Measurements from ENCODE around the gene PLPPR5. TPM values are rescaled to one million over a fixed set of nuclear protein-coding genes. Genes with fewer than 3 reads are reported as not detected.

PLPPR5 gene
- total and polyA plus RNA-seq, 10 of the 15 experiments (the other 5 are each of a cell fraction or from before 2014, with no cell fraction given): under 0.01 to 0.11 (median 0.02) TPM; not detected in 7

DNA sequence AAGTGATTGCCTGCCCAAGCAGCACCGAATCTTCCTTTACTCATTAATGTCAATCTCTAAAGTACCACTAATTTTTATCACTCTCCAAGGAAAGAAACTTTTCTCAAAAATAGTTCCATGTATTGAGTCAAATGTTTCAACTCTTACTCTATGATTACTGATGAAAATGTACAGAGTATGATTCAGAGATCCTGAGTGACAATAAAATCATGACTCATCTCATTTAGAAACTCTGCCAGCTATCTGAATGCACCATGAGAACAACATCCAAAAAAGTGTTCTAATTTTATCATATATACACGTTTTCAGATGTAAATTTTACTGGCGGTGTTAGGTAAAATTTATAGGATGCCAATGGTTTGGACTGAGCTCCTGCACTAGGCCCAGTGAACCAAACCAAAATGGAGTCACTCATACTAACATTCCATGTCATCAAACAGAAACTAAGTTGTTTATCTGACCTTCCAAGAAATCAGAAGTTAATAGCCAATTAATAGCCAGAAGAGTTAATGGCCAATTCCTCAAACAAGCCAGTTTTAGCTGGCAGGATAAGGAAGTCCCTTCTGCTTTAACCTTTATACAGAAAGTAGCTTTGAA lies 22.6 kb downstream of the PLPPR5 start:
- no peaks in the 10 kb centered on the region for H3K36me3 ChIP-seq (ENCODE audit: control insufficient read depth in 2 of 2, insufficient read depth in 2 of 2, low read length in 1 of 2)
- intact Hi-C loops (cut with micrococcal nuclease; ENCODE audit: unreplicated experiment) (no loop called here), in situ Hi-C loops (cut with MboI) (no loop called here)
- no peak overlapping the region for H3K4me3 ChIP-seq
- TF ChIP-seq ZNF384 (IDR thresholded peaks at IDR 0.05; ENCODE audit: borderline replicate concordance, low read depth, low read length) (no peak), NRF1 (conservative IDR thresholded peaks at IDR 0.05; ENCODE audit: low read depth, low read length) (no peak)
- TF ChIP-seq, protein P1, sequence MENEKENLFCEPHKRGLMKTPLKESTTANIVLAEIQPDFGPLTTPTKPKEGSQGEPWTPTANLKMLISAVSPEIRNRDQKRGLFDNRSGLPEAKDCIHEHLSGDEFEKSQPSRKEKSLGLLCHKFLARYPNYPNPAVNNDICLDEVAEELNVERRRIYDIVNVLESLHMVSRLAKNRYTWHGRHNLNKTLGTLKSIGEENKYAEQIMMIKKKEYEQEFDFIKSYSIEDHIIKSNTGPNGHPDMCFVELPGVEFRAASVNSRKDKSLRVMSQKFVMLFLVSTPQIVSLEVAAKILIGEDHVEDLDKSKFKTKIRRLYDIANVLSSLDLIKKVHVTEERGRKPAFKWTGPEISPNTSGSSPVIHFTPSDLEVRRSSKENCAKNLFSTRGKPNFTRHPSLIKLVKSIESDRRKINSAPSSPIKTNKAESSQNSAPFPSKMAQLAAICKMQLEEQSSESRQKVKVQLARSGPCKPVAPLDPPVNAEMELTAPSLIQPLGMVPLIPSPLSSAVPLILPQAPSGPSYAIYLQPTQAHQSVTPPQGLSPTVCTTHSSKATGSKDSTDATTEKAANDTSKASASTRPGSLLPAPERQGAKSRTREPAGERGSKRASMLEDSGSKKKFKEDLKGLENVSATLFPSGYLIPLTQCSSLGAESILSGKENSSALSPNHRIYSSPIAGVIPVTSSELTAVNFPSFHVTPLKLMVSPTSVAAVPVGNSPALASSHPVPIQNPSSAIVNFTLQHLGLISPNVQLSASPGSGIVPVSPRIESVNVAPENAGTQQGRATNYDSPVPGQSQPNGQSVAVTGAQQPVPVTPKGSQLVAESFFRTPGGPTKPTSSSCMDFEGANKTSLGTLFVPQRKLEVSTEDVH (IDR thresholded peaks at IDR 0.05; ENCODE audit: low read depth, partially characterized antibody): no peak
- BruUV-seq (replicated peaks): no TSS peak
- FAIRE-seq (no peak), ATAC-seq (no peak), DNase-seq (ENCODE audit: low read depth, low spot score) (no peak)
- H3K9ac ChIP-seq (ENCODE audit: control insufficient read depth, insufficient read depth, low read length): no peak overlapping the region
- no peaks in the 10 kb centered on the region for H3K79me2 ChIP-seq (ENCODE audit: control insufficient read depth, insufficient read depth, low read length)
- no peak overlapping the region for H3K4me2 ChIP-seq (ENCODE audit: control insufficient read depth, insufficient read depth)
- 42% methylated on average over 3 of the region's 3 CpGs for WGBS (ENCODE audit: insufficient coverage, insufficient replicate concordance, low lambda C conversion rate, missing lambda C conversion rate)
- no peak overlapping the region for H2AFZ ChIP-seq (ENCODE audit: control insufficient read depth, low read depth, low read length)
- no peak overlapping the region for H3K27ac ChIP-seq (ENCODE audit: control insufficient read depth, insufficient read depth)
- ChIA-PET POLR2A (no interaction called here), RAD21 (ENCODE audit: unreplicated experiment) (no interaction called here), SMC1A (ENCODE audit: uncharacterized antibody, unreplicated experiment) (no interaction called here), CTCF (no interaction called here)
- H4K20me1 ChIP-seq (ENCODE audit: control insufficient read depth, insufficient read depth): no peaks in the 10 kb centered on the region
- H3K27me3 ChIP-seq (replicated peaks in 1 of 2; ENCODE audit: control insufficient read depth in 2 of 2, insufficient read depth in 2 of 2, low read length in 1 of 2): no peaks in the 10 kb centered on the region
- no peaks in the 10 kb centered on the region for H3K9me3 ChIP-seq (replicated peaks; ENCODE audit: control insufficient read depth, insufficient read depth, low read length)
- no peaks in the 10 kb centered on the region for H3K4me1 ChIP-seq (ENCODE audit: control insufficient read depth, insufficient read depth, low read length)

DNA sequence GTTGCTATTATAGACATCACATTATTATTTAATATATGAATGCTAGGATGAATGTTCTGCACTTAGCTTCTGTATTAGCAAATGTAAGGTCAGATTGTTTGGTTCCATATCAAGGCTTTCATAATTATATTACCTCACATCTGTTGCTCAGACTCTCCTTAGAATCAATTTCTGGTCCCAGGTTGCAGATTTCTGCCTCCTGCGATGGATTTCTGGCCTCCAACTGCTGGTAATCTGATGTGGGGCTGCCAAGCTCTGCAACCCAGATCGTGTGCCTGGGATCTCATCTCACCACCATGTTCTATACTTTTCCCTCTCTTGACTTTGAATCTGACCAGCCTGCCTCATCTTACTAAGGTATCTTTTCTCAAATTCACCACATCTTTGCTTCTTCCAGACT lies 25.2 kb downstream of the PLPPR5 start:
- Histone ChIP-seq H3K36me3 (ENCODE audit: control insufficient read depth in 2 of 2, insufficient read depth in 2 of 2, low read length in 1 of 2) (no peaks in the 10 kb centered on the region), H3K79me2 (ENCODE audit: control insufficient read depth, insufficient read depth, low read length) (no peaks in the 10 kb centered on the region), H3K4me3 (no peak overlapping the region), H4K20me1 (ENCODE audit: control insufficient read depth, insufficient read depth) (no peaks in the 10 kb centered on the region), H3K4me2 (ENCODE audit: control insufficient read depth, insufficient read depth) (no peak overlapping the region), H3K27ac (ENCODE audit: control insufficient read depth, insufficient read depth) (no peak overlapping the region), H3K9ac (ENCODE audit: control insufficient read depth, insufficient read depth, low read length) (no peak overlapping the region), H3K4me1 (ENCODE audit: control insufficient read depth, insufficient read depth, low read length) (no peaks in the 10 kb centered on the region), H3K27me3 (replicated peaks in 1 of 2; ENCODE audit: control insufficient read depth in 2 of 2, insufficient read depth in 2 of 2, low read length in 1 of 2) (no peaks in the 10 kb centered on the region), H3K9me3 (replicated peaks; ENCODE audit: control insufficient read depth, insufficient read depth, low read length) (no peaks in the 10 kb centered on the region), H2AFZ (ENCODE audit: control insufficient read depth, low read depth, low read length) (no peak overlapping the region)
- ATAC-seq: no peak
- DNase-seq (ENCODE audit: low read depth, low spot score): no peak
- ChIA-PET CTCF (no interaction called here), RAD21 (ENCODE audit: unreplicated experiment) (no interaction called here), POLR2A (no interaction called here), SMC1A (ENCODE audit: uncharacterized antibody, unreplicated experiment) (interaction anchor here (0.8 to 1.1 kb wide), 2 partner anchors 185 to 230 kb away, joined by 3 read pairs; no protein-coding TSS in a partner anchor)
- no peak for TF ChIP-seq SIX5 (IDR thresholded peaks at IDR 0.05; ENCODE audit: low read depth, low read length, severe bottlenecking)
- TF ChIP-seq, protein P2, sequence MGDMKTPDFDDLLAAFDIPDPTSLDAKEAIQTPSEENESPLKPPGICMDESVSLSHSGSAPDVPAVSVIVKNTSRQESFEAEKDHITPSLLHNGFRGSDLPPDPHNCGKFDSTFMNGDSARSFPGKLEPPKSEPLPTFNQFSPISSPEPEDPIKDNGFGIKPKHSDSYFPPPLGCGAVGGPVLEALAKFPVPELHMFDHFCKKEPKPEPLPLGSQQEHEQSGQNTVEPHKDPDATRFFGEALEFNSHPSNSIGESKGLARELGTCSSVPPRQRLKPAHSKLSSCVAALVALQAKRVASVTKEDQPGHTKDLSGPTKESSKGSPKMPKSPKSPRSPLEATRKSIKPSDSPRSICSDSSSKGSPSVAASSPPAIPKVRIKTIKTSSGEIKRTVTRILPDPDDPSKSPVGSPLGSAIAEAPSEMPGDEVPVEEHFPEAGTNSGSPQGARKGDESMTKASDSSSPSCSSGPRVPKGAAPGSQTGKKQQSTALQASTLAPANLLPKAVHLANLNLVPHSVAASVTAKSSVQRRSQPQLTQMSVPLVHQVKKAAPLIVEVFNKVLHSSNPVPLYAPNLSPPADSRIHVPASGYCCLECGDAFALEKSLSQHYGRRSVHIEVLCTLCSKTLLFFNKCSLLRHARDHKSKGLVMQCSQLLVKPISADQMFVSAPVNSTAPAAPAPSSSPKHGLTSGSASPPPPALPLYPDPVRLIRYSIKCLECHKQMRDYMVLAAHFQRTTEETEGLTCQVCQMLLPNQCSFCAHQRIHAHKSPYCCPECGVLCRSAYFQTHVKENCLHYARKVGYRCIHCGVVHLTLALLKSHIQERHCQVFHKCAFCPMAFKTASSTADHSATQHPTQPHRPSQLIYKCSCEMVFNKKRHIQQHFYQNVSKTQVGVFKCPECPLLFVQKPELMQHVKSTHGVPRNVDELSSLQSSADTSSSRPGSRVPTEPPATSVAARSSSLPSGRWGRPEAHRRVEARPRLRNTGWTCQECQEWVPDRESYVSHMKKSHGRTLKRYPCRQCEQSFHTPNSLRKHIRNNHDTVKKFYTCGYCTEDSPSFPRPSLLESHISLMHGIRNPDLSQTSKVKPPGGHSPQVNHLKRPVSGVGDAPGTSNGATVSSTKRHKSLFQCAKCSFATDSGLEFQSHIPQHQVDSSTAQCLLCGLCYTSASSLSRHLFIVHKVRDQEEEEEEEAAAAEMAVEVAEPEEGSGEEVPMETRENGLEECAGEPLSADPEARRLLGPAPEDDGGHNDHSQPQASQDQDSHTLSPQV (IDR thresholded peaks at IDR 0.05): no peak
- no peak for TF ChIP-seq STAT3 (IDR thresholded peaks at IDR 0.05; ENCODE audit: low read depth, low read length)
- TF ChIP-seq ZSCAN29 (IDR thresholded peaks at IDR 0.05): no peak
- 0% methylated on average over 2 of the region's 2 CpGs for WGBS (ENCODE audit: insufficient coverage, insufficient replicate concordance, low lambda C conversion rate, missing lambda C conversion rate)
- FAIRE-seq: no peak
- in situ Hi-C loops (cut with MboI) (no loop called here), intact Hi-C loops (cut with micrococcal nuclease; ENCODE audit: unreplicated experiment) (no loop called here)
- BruUV-seq (replicated peaks): no TSS peak

All from GM12878 (cell line).